Sigmoid colon (tissue), 4 donors: Measurements from ENCODE around the gene APOC1.

Source experiments
- EP300 ChIP-seq, 4 donors: sonication (generic); formaldehyde crosslinking; IDR thresholded peaks; one replicate each; pipeline ENCODE4 v1.6.1; 2017; ENCODE audit warnings: antibody characterized with exemption in 4 of 4
- POLR2A ChIP-seq, 2 donors: fragments of 450-650 bp; IDR thresholded peaks; one replicate each; pipeline ENCODE4 v1.6.1; 2016; ENCODE audit warnings: antibody characterized with exemption in 2 of 2, mild to moderate bottlenecking in 2 of 2, moderate library complexity in 2 of 2
- POLR2AphosphoS5 ChIP-seq, 4 donors: sonication (generic); formaldehyde crosslinking; IDR thresholded peaks; one replicate each; pipeline ENCODE4 v1.6.1; 2017; ENCODE audit warnings: antibody characterized with exemption in 4 of 4
- TF ChIP-seq, protein P1 (sequence below), 4 experiments: fragments of 450-650 bp in 3 of 4; fragments of 200-600 bp in 1 of 4; IDR thresholded peaks; one replicate each; pipeline ENCODE4 v1.5.1; 2016 to 2019; ENCODE audit warnings: antibody characterized with exemption in 4 of 4, mild to moderate bottlenecking in 3 of 4, moderate library complexity in 2 of 4

GRCh38 chr19:44865196-44865767 lies 49.1 kb upstream of the APOC1 start:
- TF ChIP-seq, protein P1, sequence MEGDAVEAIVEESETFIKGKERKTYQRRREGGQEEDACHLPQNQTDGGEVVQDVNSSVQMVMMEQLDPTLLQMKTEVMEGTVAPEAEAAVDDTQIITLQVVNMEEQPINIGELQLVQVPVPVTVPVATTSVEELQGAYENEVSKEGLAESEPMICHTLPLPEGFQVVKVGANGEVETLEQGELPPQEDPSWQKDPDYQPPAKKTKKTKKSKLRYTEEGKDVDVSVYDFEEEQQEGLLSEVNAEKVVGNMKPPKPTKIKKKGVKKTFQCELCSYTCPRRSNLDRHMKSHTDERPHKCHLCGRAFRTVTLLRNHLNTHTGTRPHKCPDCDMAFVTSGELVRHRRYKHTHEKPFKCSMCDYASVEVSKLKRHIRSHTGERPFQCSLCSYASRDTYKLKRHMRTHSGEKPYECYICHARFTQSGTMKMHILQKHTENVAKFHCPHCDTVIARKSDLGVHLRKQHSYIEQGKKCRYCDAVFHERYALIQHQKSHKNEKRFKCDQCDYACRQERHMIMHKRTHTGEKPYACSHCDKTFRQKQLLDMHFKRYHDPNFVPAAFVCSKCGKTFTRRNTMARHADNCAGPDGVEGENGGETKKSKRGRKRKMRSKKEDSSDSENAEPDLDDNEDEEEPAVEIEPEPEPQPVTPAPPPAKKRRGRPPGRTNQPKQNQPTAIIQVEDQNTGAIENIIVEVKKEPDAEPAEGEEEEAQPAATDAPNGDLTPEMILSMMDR (IDR thresholded peaks at IDR 0.05), result no peak
- TF ChIP-seq POLR2A (IDR thresholded peaks at IDR 0.05) (no peak), POLR2AphosphoS5 (IDR thresholded peaks at IDR 0.05) (no peak), EP300 (IDR thresholded peaks at IDR 0.05) (no peak)
